ENCODE results near the gene LTBP1. TPM values are rescaled to one million over a fixed set of nuclear protein-coding genes. Genes with fewer than 3 reads are reported as not detected.

The LTBP1 gene
- total RNA-seq, 4 donors from 2014 or later: 8.7 to 18.7 (median 13.0) TPM

DNA sequence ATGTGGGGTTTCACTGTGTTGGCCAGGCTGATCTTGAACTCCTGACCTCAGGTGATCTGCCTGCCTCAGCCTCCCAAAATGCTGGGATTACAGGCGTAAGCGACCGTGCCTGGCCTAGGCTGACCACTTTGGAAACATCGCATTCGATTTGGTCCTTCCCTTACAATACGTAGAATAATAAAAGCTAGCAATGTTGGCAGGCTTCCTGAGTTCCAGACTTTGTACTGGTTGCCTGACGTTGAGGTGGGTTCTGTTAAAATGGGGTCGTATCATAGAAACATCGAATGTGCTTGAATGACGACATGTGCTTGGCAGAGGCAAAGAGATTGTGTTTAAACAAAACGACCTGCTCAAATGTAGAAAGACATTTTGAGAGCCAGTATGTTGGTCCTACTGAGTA lies 56.1 kb downstream of the LTBP1 start:
- H3K4me3 ChIP-seq: no peak overlapping the region
- DNase-seq (ENCODE audit: low spot score in 2 of 2): no peak
- no peaks in the 10 kb centered on the region for H3K36me3 ChIP-seq
- no peaks in the 10 kb centered on the region for H3K4me1 ChIP-seq
- WGBS: 82% methylated on average over 11 of the region's 11 CpGs
- no peak for TF ChIP-seq POLR2AphosphoS5 (IDR thresholded peaks at IDR 0.05)
- H3K27ac ChIP-seq: no peak overlapping the region
- H3K9me3 ChIP-seq: no peaks in the 10 kb centered on the region
- H3K27me3 ChIP-seq: no peaks in the 10 kb centered on the region

DNA sequence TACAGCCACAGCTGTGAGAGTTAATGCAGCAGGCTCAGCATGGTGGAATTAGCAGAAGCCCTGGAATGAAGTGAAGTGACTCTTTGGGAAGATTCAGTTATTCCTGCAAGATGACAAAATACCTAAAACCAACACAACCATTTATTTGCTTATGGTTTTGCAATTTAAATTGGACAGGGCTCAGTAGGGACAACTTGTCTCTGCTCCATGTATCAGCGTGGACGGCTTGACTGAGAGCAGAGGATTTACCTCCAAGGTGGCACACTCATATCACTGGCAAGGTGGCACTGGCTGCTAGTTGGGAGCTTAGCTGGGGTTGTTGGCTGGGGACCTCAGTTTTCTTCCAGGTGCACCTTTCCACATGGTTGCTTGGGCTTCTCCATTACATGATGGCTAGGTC lies 58.3 kb downstream of the LTBP1 start:
- DNase-seq (ENCODE audit: low spot score in 2 of 2): no peak
- H3K4me1 ChIP-seq: no peaks in the 10 kb centered on the region
- H3K36me3 ChIP-seq: no peaks in the 10 kb centered on the region
- no peaks in the 10 kb centered on the region for H3K9me3 ChIP-seq
- TF ChIP-seq POLR2A (IDR thresholded peaks at IDR 0.05) (no peak), EP300 (IDR thresholded peaks at IDR 0.05) (no peak), POLR2AphosphoS5 (IDR thresholded peaks at IDR 0.05) (no peak)
- TF ChIP-seq, protein P1, sequence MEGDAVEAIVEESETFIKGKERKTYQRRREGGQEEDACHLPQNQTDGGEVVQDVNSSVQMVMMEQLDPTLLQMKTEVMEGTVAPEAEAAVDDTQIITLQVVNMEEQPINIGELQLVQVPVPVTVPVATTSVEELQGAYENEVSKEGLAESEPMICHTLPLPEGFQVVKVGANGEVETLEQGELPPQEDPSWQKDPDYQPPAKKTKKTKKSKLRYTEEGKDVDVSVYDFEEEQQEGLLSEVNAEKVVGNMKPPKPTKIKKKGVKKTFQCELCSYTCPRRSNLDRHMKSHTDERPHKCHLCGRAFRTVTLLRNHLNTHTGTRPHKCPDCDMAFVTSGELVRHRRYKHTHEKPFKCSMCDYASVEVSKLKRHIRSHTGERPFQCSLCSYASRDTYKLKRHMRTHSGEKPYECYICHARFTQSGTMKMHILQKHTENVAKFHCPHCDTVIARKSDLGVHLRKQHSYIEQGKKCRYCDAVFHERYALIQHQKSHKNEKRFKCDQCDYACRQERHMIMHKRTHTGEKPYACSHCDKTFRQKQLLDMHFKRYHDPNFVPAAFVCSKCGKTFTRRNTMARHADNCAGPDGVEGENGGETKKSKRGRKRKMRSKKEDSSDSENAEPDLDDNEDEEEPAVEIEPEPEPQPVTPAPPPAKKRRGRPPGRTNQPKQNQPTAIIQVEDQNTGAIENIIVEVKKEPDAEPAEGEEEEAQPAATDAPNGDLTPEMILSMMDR (IDR thresholded peaks at IDR 0.05): no peak
- H3K4me3 ChIP-seq: no peak overlapping the region
- WGBS: 91% methylated on average over 2 of the region's 2 CpGs
- H3K27me3 ChIP-seq: no peaks in the 10 kb centered on the region
- no peak overlapping the region for H3K27ac ChIP-seq

DNA sequence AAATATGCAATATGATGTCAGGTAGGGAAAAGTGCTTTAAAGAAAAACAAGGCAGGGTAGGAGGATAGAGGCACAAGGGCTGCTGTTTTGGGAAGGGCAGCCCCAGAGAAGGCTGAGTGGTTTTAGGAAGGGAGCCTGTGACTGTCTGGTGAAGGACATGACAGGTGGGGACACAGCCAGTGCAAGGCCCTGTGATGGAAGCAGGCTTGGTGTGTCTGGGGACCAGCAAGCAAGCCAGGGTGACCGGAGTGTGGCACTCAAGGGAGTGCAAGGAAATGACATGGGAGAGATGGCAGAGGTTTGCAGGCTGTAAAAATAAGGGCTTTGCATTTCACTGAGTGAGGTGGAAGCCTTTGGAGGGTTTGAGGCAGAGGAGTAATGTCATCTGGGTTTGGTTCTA lies 62.0 kb downstream of the LTBP1 start:
- H3K36me3 ChIP-seq: no peaks in the 10 kb centered on the region
- no peaks in the 10 kb centered on the region for H3K9me3 ChIP-seq
- DNase-seq (ENCODE audit: low spot score in 2 of 2): no peak
- no peak overlapping the region for H3K27ac ChIP-seq
- TF ChIP-seq POLR2AphosphoS5 (IDR thresholded peaks at IDR 0.05) (no peak), POLR2A (IDR thresholded peaks at IDR 0.05) (no peak), EP300 (IDR thresholded peaks at IDR 0.05) (no peak)
- TF ChIP-seq, protein P1 (IDR thresholded peaks at IDR 0.05): no peak
- H3K4me1 ChIP-seq: no peaks in the 10 kb centered on the region
- H3K4me3 ChIP-seq: no peak overlapping the region
- 93% methylated on average over 1 of the region's 1 CpG for WGBS
- no peaks in the 10 kb centered on the region for H3K27me3 ChIP-seq

DNA sequence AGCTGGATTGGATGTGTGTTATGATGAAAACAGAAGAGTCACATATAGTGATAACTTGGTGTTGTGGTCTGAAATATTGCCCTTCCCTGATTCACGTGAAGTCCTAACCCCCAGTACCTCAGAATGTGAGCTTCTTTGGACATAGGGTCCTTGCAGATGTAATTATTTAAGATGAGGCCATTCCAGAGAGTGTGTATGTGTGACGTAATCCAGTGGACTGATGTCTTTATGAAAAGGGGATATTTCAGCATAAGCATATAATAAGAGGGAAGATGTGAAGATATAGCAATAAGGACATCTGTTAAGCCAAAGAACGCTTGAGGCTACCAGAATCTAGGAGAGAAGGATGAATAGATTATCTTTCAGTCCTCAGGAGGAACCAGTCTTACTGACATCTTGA lies 62.5 kb downstream of the LTBP1 start:
- no peak for DNase-seq (ENCODE audit: low spot score in 2 of 2)
- 97% methylated on average over 3 of the region's 3 CpGs for WGBS
- TF ChIP-seq, protein P1 (IDR thresholded peaks at IDR 0.05): no peak
- TF ChIP-seq EP300 (IDR thresholded peaks at IDR 0.05) (no peak), POLR2A (IDR thresholded peaks at IDR 0.05) (no peak), POLR2AphosphoS5 (IDR thresholded peaks at IDR 0.05) (no peak)
- Histone ChIP-seq H3K36me3 (no peaks in the 10 kb centered on the region), H3K9me3 (no peaks in the 10 kb centered on the region), H3K4me1 (no peaks in the 10 kb centered on the region), H3K27me3 (no peaks in the 10 kb centered on the region), H3K27ac (no peak overlapping the region), H3K4me3 (no peak overlapping the region)

DNA sequence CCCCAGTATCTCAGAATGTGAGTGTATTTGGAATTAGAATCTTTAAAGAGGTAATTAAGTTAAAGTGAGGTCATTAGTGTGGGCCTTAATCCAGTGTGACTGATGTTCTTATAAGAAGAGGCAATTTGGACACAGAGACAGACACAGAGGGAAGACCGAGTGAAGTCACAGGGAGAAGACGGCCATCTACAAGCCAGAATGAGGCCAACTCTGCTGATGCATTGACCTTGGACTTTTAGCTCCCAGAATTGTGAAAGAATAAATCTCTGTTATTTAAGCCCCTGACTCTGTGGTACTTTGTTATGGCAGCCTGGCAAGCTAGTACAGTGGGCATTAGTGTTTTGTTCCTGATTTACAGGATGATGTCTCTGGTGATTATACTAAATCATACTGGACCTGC lies 64.6 kb downstream of the LTBP1 start:
- DNase-seq (ENCODE audit: low spot score in 2 of 2): no peak
- Histone ChIP-seq H3K9me3 (no peaks in the 10 kb centered on the region), H3K27ac (no peak overlapping the region), H3K4me1 (no peaks in the 10 kb centered on the region), H3K36me3 (no peaks in the 10 kb centered on the region), H3K27me3 (no peaks in the 10 kb centered on the region), H3K4me3 (no peak overlapping the region)
- WGBS: 92% methylated on average over 2 of the region's 2 CpGs
- TF ChIP-seq EP300 (IDR thresholded peaks at IDR 0.05) (no peak), POLR2AphosphoS5 (IDR thresholded peaks at IDR 0.05) (no peak), POLR2A (IDR thresholded peaks at IDR 0.05) (no peak)
- TF ChIP-seq, protein P1 (IDR thresholded peaks at IDR 0.05): no peak

DNA sequence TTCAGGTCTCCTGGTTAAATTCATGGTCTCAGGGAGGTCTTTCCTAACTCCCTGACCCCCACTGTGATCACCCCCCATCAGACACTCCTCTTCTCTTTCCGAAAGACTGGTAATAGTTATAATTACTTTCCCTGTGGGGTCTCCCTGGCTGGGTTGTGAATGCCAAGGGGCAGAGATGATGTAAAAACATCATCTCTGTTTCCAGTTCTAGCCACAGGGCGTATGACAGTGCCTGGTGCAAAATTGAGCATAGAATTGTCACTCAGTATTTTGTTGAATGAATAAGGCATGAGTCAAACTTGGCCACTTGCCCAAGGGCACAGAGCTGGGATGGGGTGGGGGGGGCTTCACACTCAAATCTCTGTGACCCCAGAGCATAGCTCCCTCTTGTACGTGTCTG lies 65.2 kb downstream of the LTBP1 start:
- no peaks in the 10 kb centered on the region for H3K9me3 ChIP-seq
- H3K4me3 ChIP-seq: no peak overlapping the region
- no peaks in the 10 kb centered on the region for H3K36me3 ChIP-seq
- H3K27ac ChIP-seq: no peak overlapping the region
- no peak for DNase-seq (ENCODE audit: low spot score in 2 of 2)
- H3K27me3 ChIP-seq: no peaks in the 10 kb centered on the region
- TF ChIP-seq POLR2AphosphoS5 (IDR thresholded peaks at IDR 0.05) (no peak), EP300 (IDR thresholded peaks at IDR 0.05) (no peak)
- H3K4me1 ChIP-seq: no peaks in the 10 kb centered on the region
- 91% methylated on average over 3 of the region's 3 CpGs for WGBS

All from suprapubic skin (tissue), 4 donors.